Measurements from ENCODE around the gene LRP11. TPM values are rescaled to one million over a fixed set of nuclear protein-coding genes. Genes with fewer than 3 reads are reported as not detected.
"Not testable (repeated sequence)": the region's sequence is repeated elsewhere in the genome, so short reads cannot be mapped to it uniquely, and the experiment has no call there.

LRP11 gene
- total and polyA plus RNA-seq, 9 donors: 16.0 to 29.5 (median 23.1) TPM

DNA sequence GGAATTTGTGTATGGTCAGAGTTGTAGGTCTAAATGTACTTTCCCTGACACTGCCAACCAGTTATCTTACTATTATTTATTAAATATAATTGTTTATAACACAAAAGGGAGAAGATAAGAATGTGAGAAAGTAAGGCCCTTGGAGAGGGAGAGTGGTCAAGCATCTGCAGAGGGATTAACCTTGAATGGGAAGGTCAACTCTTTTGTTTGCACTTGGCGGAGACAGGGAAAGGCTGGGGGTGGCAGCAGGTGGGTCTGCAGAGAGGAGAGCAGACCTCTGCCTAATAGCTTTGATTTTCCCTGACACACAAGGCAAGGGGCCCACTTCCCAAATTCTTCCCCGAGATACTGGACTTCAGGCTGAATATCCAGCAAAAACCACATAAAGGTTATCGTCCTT is 4.2 kb downstream of the LRP11 start:
- DNase-seq: no peak
- Histone ChIP-seq H3K4me3 (ENCODE audit: low read length) (no peak overlapping the region), H3K36me3 (ENCODE audit: control insufficient read depth, insufficient read depth, low read length) (no peaks in the 10 kb centered on the region), H3K27ac (ENCODE audit: low read length) (no peak overlapping the region), H3K4me1 (ENCODE audit: control insufficient read depth, insufficient read depth, low read length) (peaks cover 28% of the 10 kb centered on the region), H3K27me3 (ENCODE audit: control insufficient read depth, insufficient read depth, low read length) (peaks cover 2% of the 10 kb centered on the region), H3K9me3 (replicated peaks; ENCODE audit: control insufficient read depth, low read depth, low read length) (no peaks in the 10 kb centered on the region)
- 63% methylated on average over 2 of the region's 3 CpGs for WGBS (ENCODE audit: insufficient coverage)

DNA sequence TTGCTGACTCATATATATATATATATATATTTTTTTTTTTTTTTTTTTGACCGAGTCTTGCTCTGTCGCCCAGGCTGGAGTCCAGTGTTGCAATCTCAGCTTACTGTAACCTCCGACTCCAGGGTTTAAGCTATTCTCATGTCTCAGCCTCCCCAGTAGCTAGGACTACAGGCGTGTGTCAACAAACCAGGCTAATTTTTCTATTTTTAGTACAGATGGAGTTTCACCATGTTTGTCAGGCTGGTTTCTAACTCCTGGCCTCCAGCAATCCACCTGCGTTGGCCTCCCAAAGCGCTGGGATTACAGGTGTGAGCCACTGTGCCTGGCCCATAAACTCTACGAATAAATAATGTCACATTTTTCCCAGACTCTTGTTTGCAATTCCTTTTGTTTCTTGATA is 4.8 kb downstream of the LRP11 start:
- H3K27me3 ChIP-seq (ENCODE audit: control insufficient read depth, insufficient read depth, low read length): peaks cover 2% of the 10 kb centered on the region
- H3K4me3 ChIP-seq (ENCODE audit: low read length): no peak overlapping the region
- no CpG with 5 or more reads among the region's 7 CpGs for WGBS (ENCODE audit: insufficient coverage)
- H3K27ac ChIP-seq (ENCODE audit: low read length): no peak overlapping the region
- no peak for DNase-seq
- peaks cover 23% of the 10 kb centered on the region for H3K4me1 ChIP-seq (ENCODE audit: control insufficient read depth, insufficient read depth, low read length)
- no peaks in the 10 kb centered on the region for H3K9me3 ChIP-seq (replicated peaks; ENCODE audit: control insufficient read depth, low read depth, low read length)
- no peaks in the 10 kb centered on the region for H3K36me3 ChIP-seq (ENCODE audit: control insufficient read depth, insufficient read depth, low read length)

DNA sequence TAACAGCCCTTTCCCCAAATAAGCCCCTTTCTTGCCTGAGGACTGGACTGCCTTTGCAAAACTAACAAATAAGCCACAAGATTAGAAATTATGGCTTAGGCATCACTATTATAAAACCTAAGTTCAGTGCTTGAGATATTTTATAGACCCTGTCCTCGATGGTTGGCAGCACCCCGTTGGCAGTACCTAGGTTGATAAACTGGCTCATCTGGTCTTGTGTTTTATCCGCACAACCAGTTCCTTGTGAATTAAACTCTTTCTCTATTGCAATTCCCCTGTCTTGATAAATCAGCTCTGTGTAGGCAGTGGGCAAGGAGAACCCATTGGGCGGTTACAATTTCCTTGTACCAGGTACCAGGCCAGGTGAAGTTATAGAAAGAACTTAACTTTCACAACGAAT is 6.6 kb downstream of the LRP11 start:
- WGBS (ENCODE audit: insufficient coverage): 80% methylated on average over 1 of the region's 5 CpGs
- Histone ChIP-seq H3K27me3 (ENCODE audit: control insufficient read depth, insufficient read depth, low read length) (peaks cover 2% of the 10 kb centered on the region), H3K9me3 (replicated peaks; ENCODE audit: control insufficient read depth, low read depth, low read length) (no peaks in the 10 kb centered on the region), H3K27ac (ENCODE audit: low read length) (no peak overlapping the region), H3K4me3 (ENCODE audit: low read length) (no peak overlapping the region), H3K36me3 (ENCODE audit: control insufficient read depth, insufficient read depth, low read length) (peaks cover 3% of the 10 kb centered on the region), H3K4me1 (ENCODE audit: control insufficient read depth, insufficient read depth, low read length) (peaks cover 16% of the 10 kb centered on the region)
- no peak for DNase-seq

DNA sequence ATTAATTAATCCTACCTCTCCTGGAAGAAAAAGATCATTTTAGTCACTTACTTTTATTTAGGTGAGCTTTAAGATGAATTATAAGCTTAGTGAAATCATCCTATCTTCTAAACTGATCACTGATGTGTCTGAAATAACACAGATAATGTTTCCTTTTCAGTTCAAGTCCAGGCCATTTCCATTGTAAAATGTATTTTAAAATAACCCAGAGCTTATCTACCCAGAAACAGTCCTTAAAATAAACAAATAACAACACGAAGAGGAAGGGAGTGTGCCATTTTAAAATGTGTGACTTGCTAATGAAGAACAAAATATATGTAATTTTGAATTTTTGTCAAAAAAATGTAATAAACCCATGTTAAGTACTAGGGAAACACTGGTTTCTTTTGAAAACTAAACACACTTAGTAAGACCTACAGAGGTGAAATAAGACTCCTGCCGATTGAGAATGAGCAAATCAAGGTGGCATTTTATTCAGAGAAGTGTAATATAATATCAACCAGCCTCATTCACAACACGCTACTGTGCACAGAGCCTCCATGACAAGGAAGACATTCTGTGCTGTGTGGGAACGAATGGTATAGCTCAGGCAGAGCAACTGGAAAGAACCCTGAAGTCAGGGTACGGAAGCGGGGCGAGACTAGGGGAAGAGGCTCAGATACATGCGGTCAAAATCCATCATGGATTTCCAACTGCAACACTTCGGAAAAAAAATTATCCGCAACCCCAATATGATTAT is 7.7 kb downstream of the LRP11 start:
- DNase-seq: no peak
- 65% methylated on average over 4 of the region's 10 CpGs for WGBS (ENCODE audit: insufficient coverage)
- Histone ChIP-seq H3K4me3 (ENCODE audit: low read length) (no peak overlapping the region), H3K4me1 (ENCODE audit: control insufficient read depth, insufficient read depth, low read length) (peaks cover 9% of the 10 kb centered on the region), H3K27me3 (ENCODE audit: control insufficient read depth, insufficient read depth, low read length) (no peaks in the 10 kb centered on the region), H3K36me3 (ENCODE audit: control insufficient read depth, insufficient read depth, low read length) (peaks cover 9% of the 10 kb centered on the region), H3K9me3 (replicated peaks; ENCODE audit: control insufficient read depth, low read depth, low read length) (no peaks in the 10 kb centered on the region), H3K27ac (ENCODE audit: low read length) (no peak overlapping the region)

DNA sequence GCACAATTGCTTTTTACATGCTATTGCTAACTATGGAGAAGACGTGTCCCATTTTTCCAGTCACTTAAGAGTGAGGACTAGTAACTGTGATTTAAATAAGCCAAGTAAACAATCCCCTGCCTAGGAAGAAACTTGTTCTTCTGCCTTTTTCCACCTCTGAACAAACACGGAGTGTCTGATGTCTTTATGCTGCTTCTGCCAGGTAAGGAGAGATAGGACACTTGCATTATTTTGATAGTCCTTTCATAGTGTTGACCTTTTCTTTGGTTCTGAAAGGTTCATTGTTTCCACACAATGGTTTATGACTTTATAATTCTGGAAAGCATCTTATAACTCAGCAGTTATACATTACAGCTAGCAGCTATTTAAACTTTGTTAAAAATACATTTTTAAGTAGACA is 8.4 kb downstream of the LRP11 start:
- Histone ChIP-seq H3K4me3 (ENCODE audit: low read length) (no peak overlapping the region), H3K9me3 (replicated peaks; ENCODE audit: control insufficient read depth, low read depth, low read length) (no peaks in the 10 kb centered on the region), H3K4me1 (ENCODE audit: control insufficient read depth, insufficient read depth, low read length) (peaks cover 7% of the 10 kb centered on the region), H3K27ac (ENCODE audit: low read length) (no peak overlapping the region), H3K27me3 (ENCODE audit: control insufficient read depth, insufficient read depth, low read length) (no peaks in the 10 kb centered on the region), H3K36me3 (ENCODE audit: control insufficient read depth, insufficient read depth, low read length) (peaks cover 9% of the 10 kb centered on the region)
- no peak for DNase-seq
- WGBS (ENCODE audit: insufficient coverage): no CpG with 5 or more reads among the region's 2 CpGs

DNA sequence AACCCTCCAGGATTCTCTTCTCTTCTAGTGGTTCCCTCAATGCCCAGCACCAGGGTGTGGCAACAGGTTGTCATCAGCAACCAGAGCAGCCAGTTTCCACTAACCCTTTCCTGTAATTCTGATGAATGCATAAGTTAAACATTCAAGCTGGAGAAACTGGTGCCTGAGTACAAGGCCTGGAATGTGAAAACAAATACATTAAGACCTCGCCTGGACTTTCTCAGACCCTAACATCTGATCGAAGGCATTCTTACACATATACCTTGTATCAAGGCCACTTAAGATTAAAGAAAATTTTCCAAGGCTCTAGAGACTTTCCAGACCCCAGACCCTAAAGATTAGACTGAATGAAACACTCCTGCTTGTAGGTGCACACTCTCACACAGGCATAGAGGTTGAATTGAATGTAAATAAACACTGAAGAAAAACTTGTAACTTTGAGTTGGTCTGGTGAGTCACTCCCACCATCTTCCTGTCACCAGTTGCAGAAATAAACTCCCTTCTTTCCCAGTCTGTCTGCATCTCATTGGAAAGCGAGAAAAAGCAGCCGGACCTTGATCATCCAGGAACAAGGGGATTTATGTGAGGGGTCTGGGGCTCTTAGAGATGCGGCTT is 9.0 kb downstream of the LRP11 start:
- 100% methylated on average over 1 of the region's 5 CpGs for WGBS (ENCODE audit: insufficient coverage)
- peaks cover 10% of the 10 kb centered on the region for H3K36me3 ChIP-seq (ENCODE audit: control insufficient read depth, insufficient read depth, low read length)

DNA sequence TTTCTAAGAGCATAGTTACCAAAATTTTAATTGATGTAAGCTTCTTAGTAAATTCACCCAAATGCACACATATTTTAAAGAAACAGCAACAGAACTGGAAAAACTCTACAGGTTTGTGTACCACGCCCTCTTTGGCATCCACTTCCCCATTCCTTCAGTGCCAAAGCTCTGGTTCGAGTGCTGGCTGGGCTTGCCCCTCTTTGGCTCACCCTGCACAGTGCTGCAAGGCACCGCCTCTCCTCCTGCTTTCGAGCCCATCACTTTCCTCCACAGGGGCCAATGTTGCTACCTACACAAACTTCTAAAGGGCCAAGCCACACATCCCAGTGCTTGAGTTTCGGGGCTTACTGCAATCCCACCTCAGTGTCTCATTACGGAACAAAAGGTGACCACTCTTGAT is 9.6 kb downstream of the LRP11 start:
- Histone ChIP-seq H3K27me3 (ENCODE audit: control insufficient read depth, insufficient read depth, low read length) (peaks cover 3% of the 10 kb centered on the region), H3K4me3 (ENCODE audit: low read length) (no peak overlapping the region), H3K4me1 (ENCODE audit: control insufficient read depth, insufficient read depth, low read length) (no peaks in the 10 kb centered on the region), H3K27ac (ENCODE audit: low read length) (no peak overlapping the region), H3K36me3 (ENCODE audit: control insufficient read depth, insufficient read depth, low read length) (peaks cover 14% of the 10 kb centered on the region), H3K9me3 (replicated peaks; ENCODE audit: control insufficient read depth, low read depth, low read length) (no peaks in the 10 kb centered on the region)
- 47% methylated on average over 6 of the region's 6 CpGs for WGBS (ENCODE audit: insufficient coverage)
- DNase-seq: no peak

More for the DNA sequence above, 9.0 kb downstream of the LRP11 start:
- Histone ChIP-seq H3K27me3 (ENCODE audit: control insufficient read depth, insufficient read depth, low read length) (no peaks in the 10 kb centered on the region), H3K4me1 (ENCODE audit: control insufficient read depth, insufficient read depth, low read length) (peaks cover 2% of the 10 kb centered on the region), H3K27ac (ENCODE audit: low read length) (no peak overlapping the region), H3K9me3 (replicated peaks; ENCODE audit: control insufficient read depth, low read depth, low read length) (no peaks in the 10 kb centered on the region), H3K4me3 (ENCODE audit: low read length) (no peak overlapping the region)
- no peak for DNase-seq

DNA sequence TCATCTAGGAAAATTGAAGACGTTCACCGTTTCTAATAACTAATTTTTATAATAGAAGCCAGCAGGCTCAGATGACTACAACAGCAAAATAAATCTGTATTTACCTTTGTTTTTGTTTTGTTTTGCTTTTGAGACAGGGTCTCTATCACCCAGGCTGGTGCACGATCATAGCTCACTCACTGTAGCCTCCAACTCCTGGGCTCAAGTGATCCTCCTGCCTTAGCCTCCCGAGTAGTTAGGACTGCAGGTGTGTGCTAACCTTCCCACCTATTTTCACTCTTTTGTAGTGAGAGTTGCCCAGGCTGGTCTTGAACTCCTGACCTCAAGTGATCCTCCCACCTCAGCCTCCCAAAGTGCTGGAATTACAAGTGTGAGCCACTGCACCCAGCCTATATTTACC is 10.1 kb downstream of the LRP11 start:
- H3K9me3 ChIP-seq (replicated peaks; ENCODE audit: control insufficient read depth, low read depth, low read length); DNase-seq; H3K27me3 ChIP-seq (ENCODE audit: control insufficient read depth, insufficient read depth, low read length); H3K4me1 ChIP-seq (ENCODE audit: control insufficient read depth, insufficient read depth, low read length); H3K27ac ChIP-seq (ENCODE audit: low read length); H3K4me3 ChIP-seq (ENCODE audit: low read length): not testable (repeated sequence)
- WGBS (ENCODE audit: insufficient coverage): no CpG with 5 or more reads among the region's 4 CpGs
- peaks cover 14% of the 10 kb centered on the region for H3K36me3 ChIP-seq (ENCODE audit: control insufficient read depth, insufficient read depth, low read length)

DNA sequence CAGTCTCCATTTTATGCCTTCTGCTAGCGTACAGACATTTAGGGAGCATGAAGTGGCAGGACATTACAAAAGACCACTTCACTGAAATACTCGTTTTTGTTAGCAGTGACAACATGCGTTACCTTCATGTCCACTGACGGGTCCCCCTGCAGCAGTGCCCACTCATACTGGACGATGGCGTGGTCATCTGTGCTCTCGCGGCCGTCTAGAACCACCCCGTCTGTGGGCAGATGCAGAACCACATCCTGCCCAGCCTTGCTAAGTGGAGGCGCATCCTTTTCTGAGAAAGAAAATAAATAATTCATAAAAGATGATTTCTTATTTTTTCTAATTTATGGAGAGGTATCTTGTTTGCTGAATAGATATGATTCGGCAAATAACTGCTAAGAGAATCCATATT is 11.3 kb downstream of the LRP11 start:
- 93% methylated on average over 6 of the region's 12 CpGs for WGBS (ENCODE audit: insufficient coverage)
- Histone ChIP-seq H3K27me3 (ENCODE audit: control insufficient read depth, insufficient read depth, low read length) (peaks cover 3% of the 10 kb centered on the region), H3K36me3 (ENCODE audit: control insufficient read depth, insufficient read depth, low read length) (peaks cover 14% of the 10 kb centered on the region), H3K9me3 (replicated peaks; ENCODE audit: control insufficient read depth, low read depth, low read length) (no peaks in the 10 kb centered on the region), H3K4me3 (ENCODE audit: low read length) (no peak overlapping the region), H3K4me1 (ENCODE audit: control insufficient read depth, insufficient read depth, low read length) (no peaks in the 10 kb centered on the region), H3K27ac (ENCODE audit: low read length) (no peak overlapping the region)
- DNase-seq: no peak

DNA sequence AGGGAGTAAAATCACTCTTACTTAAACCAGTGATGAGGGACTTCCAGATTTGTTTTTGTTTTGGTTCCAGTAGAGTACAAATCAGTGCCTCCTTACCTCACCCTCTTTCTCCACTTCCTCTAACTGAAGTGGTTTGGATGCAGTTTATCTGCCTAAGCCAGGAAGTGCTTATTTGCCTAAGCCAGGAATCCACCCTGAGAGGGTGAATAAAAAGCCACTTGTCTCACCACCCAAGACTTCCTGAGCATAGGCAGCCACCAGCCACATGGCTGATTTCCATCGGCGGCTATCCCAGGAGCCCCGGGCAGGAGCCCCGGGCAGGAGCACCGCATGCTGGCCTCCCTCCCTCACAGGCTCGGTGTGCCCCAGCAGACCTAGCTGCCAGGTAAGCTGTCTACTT is 12.0 kb downstream of the LRP11 start:
- DNase-seq: no peak
- Histone ChIP-seq H3K27ac (ENCODE audit: low read length) (no peak overlapping the region), H3K36me3 (ENCODE audit: control insufficient read depth, insufficient read depth, low read length) (peaks cover 14% of the 10 kb centered on the region), H3K4me1 (ENCODE audit: control insufficient read depth, insufficient read depth, low read length) (peaks cover 4% of the 10 kb centered on the region), H3K4me3 (ENCODE audit: low read length) (no peak overlapping the region), H3K27me3 (ENCODE audit: control insufficient read depth, insufficient read depth, low read length) (peaks cover 3% of the 10 kb centered on the region), H3K9me3 (replicated peaks; ENCODE audit: control insufficient read depth, low read depth, low read length) (no peaks in the 10 kb centered on the region)
- WGBS (ENCODE audit: insufficient coverage): 79% methylated on average over 5 of the region's 6 CpGs
